COLO668 (cell line): Measurements from ENCODE around the gene COQ7.

Source experiments
- DNase-seq: peaks from one replicate; lab custom pipeline; 2025; ENCODE audit not compliant: unreplicated experiment; lab: John Stamatoyannopoulos, UW

Gene COQ7

DNA sequence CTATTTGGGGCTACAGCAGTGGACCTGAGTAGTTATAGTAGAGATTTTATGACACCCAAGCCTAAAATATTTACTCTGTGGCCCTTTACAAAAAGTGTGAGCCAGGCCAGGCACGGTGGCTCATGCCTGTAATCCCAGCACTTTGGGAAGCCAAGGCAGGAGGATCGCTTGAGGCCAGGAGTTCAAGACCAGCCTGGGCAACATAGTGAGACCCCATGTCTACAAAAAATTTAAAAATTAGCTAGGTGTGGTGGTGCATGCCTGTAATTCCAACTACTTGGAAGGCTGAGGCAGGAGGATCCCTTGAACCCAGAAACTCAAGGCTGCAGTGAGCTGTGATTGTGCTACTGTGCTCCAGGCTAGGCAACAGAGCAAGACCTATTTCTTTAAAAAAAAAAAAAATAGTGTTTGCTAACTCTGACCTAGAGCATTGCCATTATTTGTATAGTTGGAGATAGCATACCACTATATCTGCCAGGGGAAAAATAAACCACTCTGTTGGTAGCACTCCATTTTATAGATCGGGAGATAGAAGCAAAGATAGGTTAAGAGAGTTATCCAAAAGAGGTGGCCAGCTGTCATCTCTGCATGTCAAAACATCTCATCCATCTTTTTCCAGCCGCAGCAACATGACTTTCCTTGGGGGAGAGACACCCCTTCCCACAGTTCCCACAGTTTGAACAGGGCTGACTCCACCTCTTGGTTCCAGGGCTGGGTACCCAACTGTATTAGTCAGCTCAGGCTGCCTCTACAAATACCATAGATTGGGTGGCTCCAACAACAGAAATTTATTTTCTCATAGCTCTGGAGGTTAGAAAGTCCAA lies 43.3 kb downstream of the COQ7 start:
- no peak for DNase-seq

GRCh38 chr16:19112099-19112407 lies 44.6 kb downstream of the COQ7 start:
- DNase-seq: no peak

DNA sequence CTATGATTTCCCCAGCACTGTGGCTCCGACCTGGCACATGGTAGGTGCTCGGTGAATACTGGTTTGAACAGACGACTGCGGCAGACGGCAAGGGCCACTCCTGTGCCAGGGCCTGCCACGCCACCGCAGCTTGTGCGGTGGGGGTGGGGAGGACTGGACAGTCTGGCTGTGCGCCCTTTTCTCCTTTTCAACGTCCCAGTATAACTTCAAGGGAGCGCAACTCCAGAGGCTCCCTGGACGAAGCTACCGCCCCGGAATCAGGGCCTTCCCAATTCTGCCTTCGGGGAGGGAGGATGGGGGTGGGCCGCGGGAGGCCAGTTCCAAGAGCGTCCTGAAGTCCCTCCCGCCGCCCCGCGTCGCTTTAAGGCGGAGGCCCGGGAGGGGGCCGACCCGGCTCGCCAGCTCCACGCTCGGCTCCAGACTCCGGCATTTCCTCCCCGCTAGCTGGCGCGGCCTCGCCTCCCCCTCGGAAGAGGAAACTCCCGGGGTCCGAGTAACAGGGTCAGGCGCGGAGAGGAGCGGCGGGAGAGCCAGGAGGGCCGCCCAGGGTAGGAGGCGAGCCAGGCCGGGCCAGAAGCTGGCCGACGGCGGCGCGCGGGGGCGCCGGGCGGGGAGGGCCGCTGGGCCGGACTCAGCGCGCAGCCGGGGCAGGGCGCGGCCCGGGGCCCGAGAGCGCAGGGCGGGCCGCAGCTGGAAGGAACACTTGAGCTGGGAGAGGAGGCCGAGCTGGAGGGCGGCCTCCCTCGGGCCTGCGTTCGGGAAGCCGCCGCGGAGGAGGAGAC lies 46.4 kb downstream of the COQ7 start, which contains the start of gene ITPRIPL2:
TSS of gene ITPRIPL2 (plus strand) at position 388 of the 782 bp plus-strand sequence. CDS start 498 bp downstream, outside the sequence.
- DNase-seq: peak; percentile 59

- DNase-seq: peak; percentile 43
These were observed 47.1 kb downstream of the COQ7 start for GRCh38 chr16:19114359-19115147.

DNA sequence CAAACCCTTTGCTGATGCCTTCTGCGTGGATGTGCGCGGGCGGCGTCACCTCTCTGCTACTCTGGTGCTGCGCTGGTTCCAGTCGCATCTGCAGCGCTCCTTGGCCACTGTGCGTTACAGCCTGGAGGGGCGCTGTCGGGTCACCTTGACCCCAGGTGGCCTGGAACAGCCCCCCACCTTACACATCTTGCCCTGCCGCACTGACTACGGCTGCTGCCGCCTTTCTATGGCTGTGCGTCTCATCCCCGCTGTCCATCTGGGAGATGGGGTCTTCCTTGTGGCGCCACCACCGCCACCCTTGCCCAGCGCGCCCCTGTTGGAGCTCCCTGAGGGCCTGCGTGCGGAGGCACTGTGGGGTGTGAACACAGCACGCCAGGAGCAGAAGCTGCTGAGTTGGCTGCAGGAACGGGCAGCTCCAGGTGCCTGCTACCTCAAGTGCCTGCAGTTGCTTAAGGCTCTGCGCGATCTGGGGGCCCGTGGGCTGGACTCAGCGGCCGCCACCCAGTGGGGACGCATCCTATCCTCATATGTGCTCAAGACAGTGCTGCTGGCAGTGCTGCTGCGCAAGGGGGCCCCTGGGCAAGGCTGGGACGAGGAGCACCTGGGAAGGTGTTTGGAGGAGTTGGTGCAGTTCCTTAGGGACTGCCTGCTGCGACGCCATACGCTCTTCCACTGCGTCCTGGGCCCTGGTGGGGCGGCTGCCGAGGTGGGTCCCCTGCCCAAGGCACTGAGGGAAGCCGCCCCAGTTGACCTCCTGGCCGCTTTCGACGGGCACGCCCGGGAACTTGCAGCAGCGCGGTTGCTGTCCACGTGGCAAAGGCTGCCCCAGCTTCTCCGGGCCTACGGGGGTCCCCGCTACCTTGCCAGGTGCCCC lies 48.0 kb downstream of the COQ7 start:
- DNase-seq: no peak

- DNase-seq: no peak
These were observed 49.5 kb downstream of the COQ7 start for GRCh38 chr16:19116711-19117449.

GRCh38 chr16:19118938-19119431 lies 51.6 kb downstream of the COQ7 start:
- no peak for DNase-seq

DNA sequence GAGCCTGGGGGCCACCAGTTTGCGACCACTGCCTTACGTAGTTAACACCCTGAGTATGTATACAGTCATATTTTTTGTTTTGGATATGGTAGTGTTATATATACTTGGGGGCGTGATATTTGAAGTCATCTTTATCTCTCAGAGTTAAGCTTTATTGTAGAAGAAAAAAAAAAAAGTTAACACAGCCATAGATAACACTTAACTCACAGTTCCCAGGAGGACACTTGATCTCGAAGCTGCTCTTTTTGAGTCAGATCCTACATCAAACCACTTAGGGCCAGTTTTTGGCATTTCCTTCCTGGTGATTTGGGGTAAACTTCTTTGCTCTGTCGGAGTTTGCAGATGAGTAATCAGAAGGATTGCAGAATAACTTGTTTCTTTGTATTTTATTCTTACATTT lies 52.1 kb downstream of the COQ7 start:
- DNase-seq: no peak

- DNase-seq: peak; percentile 6
These were observed 56.2 kb downstream of the COQ7 start for GRCh38 chr16:19123535-19124178.

- DNase-seq: no peak
These were observed 58.9 kb downstream of the COQ7 start for GRCh38 chr16:19126300-19126699.

DNA sequence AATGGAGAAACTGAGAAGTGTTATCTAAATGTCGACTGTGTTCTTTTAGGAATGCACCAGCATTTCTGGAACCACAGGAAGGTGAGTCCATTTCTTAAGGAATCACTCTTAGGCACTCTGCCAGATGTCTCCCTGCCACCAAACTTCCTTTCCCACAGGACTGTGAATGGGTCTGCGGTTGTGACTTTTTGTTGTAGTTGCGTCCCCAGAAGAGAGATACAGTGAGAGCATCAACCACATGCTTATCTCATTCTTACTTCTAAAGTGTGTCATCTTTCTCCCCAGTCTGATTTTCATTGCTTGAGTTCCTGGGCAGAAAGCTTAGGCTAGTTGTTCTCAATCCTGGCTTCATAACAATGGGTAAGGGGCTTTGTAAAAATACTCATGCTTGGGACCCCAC lies 59.8 kb downstream of the COQ7 start:
- DNase-seq: no peak

GRCh38 chr16:19127674-19128131 lies 60.3 kb downstream of the COQ7 start:
- no peak for DNase-seq

DNA sequence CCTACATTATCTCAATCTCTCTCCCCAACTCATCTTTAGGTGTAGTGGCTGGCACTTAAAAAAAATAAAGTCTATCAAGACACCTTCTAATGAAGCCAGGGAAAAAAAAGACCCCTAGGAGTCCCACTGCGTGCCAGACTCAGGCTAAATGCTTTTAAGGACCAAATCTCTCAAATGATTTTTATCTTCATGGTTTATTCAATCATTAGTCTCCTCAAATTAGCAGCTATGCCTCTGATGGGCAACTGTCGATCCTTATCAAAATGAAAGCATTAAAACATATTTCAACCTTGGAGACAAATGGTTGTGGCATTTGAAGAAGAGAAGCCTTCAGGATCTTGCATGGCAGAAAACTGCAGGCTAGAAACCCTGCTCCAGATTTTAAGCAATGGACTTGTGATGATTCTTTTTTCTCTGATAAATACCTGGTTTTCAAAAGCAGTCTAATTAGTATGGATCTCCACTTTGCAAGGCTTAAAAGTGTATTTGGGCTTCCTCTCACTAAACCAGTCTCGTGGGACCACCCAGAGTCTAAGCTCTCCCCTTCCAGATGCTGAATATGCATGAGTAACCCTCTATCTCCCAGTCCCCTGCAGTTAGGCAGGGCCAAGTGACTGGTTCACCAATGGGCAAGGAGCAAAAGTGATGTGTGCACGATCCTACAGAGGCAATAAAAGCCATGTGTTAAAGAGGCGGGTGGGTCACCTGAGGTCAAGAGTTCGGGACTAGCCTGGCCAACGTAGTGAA lies 61.2 kb downstream of the COQ7 start:
- no peak for DNase-seq
